ENCODE data around the gene KCNA3.
"Not testable (repeated sequence)": the region's sequence is repeated elsewhere in the genome, so short reads cannot be mapped to it uniquely, and the experiment has no call there.

Gene KCNA3

DNA sequence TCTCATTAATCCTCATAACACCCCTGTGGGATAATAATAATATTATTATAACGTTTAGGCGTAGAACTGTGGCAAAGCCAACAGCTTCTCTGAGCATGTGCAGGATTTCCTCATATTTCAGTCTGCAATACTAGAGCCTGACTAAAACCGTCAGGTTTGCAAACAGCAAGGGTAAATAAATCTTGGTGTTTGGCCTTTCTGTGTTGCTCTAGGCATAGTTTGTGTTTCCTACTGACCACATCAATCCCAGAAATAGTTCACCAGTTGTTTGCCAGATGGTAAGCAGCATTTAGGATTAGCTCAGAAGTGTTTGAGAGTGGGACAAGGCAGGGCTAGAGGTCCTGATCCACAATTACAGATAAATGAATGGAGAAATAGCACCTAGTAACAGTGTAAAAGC lies 2.8 kb upstream of the KCNA3 start:
- no peak for DNase-seq (ENCODE audit: low spot score)

GRCh38 chr1:110676970-110677369 lies 2.2 kb upstream of the KCNA3 start:
- no peak for DNase-seq (ENCODE audit: low spot score)

GRCh38 chr1:110675060-110675791 lies 486 bp upstream of the KCNA3 start:
- no peak for DNase-seq (ENCODE audit: low spot score)

DNA sequence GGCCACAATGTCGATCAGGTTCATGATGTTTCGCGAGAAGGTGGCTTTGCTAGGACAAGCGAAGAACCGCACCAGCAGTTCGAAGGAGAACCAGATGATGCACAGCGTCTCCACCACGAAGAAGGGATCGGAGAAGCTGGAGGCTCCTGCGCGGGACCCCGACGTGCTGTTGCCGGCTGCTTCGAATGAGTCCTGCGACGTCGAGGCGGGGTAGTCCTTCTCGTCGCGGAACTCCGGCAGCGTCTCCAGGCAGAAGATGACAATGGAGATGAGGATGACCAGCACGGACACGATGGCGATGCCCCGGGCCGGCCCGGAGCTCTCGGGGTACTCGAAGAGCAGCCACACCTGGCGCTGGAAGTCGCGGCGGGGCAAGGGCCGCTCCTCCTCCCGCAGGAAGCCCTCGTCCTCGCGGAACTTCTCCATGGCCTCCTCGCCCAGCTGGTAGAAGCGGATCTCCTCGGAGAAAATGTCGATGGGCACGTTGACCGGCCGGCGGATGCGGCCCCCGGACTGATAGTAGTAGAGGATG lies 869 bp downstream of the KCNA3 start:
- no peak for DNase-seq (ENCODE audit: low spot score)

GRCh38 chr1:110673197-110673701 lies 1.5 kb downstream of the KCNA3 start:
- no peak for DNase-seq (ENCODE audit: low spot score)

DNA sequence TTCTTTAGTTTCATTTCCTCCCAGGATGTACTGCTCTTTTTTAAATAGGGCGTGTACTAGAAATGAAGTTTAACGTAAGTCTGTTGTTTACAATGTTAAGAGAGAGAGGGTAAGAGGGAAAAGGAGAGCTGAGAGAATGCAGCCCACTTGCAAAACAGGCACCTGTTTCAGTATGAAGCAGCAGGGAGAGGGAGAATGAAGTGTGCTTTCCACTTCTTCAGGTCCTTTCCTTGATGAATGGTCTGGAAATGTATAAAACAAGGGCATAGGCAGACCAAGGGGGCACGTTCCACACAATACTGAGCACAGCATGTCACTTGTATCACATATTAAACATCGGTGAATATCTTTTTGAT lies 2.0 kb downstream of the KCNA3 start:
- no peak for DNase-seq (ENCODE audit: low spot score)

DNA sequence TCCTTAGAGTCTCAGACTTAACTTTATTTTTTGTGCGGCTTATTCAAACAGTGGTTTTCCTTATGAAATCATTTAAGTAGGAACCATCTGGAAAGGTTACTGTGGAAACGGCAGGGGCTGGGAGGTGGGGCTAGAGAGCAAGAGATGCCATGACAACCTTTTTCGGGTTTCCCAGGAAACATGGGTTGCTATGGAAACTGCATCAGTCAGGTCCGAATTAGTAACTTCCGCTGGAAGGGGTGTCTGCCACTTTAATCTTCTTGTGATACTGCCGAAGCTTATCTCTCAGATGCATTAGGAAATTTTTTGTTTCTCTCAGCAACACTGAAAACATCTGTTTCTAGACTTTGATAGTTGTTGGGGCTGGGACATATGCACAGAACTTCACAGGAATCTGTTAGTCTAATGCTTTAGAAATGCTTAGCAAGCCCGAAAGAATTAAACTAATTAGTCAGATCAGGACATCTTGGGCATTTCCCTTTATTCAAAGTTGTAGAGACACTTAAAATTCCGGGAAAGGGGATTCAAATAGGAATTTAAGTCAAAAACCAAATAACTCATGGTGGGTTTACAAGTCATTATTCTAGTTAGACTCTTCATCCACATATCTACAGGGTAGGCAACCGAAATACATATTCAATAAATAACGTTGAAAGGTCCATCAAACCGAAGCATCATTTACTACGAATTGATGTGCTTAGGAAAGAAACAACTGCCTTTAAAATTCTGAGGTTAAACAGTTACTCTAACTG lies 2.6 kb downstream of the KCNA3 start:
- DNase-seq (ENCODE audit: low spot score): no peak

- no peak for DNase-seq (ENCODE audit: low spot score)
These were observed 3.4 kb downstream of the KCNA3 start for GRCh38 chr1:110671361-110671760.

DNA sequence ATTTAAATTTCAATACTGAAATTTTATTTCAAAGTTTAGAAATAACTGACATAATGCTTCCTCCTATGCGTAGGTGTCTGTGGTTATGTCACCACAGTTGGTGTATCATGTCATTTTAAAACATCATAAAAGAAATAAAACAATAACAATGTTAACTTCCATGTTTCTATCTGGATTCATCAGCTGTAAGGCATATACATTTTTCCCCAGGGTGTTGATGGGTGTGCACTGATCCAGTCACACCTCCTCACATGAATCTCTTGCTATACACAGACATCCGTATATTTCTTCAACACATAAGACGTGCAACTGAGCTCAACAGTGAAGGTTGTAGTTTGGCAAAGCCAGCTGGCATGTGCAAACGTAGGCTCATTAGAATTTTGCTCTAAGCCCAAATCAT lies 6.2 kb downstream of the KCNA3 start:
- DNase-seq (ENCODE audit: low spot score): no peak

- no peak for DNase-seq (ENCODE audit: low spot score)
These were observed 7.0 kb downstream of the KCNA3 start for GRCh38 chr1:110667776-110668175.

DNA sequence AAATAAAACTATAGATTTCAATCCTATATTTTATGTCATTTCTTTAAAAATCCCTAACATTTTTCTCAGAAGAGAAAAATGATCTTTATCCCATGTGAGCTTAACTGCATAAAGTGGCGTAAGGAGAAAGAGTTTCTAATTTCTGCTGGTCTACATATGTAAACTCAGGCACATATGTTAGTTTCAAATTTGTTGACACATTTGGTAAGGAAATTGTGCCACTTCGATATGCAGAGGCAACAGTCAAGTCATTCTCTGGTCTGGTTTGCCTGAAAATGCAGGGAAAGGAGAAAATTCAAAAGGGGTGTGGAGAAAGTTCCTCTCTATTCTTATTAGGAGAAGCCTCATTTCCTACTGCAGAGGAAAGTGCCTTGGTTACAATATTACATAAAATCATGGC lies 11.5 kb downstream of the KCNA3 start:
- DNase-seq (ENCODE audit: low spot score): no peak

DNA sequence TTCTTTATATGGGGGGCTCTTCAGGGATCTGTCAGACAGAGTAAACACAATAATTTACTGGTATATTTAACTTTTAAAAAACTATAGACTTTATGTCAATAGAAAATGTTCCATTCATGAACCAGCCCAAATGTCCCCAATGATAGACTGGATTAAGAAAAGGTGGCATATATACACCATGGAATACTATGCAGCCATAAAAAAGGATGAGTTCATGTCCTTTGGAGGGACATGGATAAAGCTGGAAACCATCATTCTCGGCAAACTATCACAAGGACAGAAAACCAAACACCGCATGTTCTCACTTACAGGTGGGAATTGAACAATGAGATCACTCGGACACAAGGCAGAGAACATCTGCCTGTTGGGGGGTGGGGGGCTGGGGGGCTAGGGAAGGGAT lies 15.2 kb downstream of the KCNA3 start:
- DNase-seq (ENCODE audit: low spot score): not testable (repeated sequence)

- DNase-seq (ENCODE audit: low spot score): no peak
These were observed 17.4 kb downstream of the KCNA3 start for GRCh38 chr1:110657351-110657750.

DNA sequence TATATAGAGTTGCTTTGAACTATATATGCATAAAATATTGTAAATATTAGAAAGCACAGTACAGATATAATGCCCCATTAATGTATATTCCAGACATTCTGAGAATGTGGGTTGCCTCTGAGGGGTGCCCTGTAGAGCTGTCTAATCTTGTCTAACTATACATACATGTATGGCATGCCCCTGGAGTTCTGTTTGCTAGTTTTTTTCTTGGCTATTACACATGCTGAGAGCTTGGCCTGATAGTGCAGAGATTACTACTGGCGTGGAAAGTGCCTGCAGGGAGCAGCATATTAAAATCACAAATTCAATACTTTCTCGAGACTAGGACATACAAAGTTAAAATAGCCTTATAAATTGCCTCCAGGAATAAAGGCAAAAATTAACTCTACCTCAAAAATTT lies 24.1 kb downstream of the KCNA3 start:
- DNase-seq (ENCODE audit: low spot score): no peak

DNA sequence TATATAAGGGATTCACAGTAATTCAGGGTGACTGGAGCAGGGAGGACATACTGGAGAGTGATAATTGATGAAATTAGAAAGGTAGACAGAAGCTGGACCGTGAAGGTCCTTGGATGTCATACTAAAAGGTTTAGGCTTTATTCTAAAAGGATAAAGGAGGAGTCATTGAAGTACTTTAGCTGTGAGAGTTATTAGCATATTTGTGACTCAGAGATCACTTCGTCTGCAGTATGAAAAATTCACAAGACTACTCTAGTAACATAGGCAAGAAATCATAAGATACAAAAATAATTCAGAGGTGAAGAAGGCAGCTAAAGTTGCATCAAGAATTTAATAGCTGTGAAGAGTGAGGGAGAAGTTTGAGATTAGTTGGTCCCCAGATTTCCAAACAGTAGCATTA lies 26.3 kb downstream of the KCNA3 start:
- no peak for DNase-seq (ENCODE audit: low spot score)

DNA sequence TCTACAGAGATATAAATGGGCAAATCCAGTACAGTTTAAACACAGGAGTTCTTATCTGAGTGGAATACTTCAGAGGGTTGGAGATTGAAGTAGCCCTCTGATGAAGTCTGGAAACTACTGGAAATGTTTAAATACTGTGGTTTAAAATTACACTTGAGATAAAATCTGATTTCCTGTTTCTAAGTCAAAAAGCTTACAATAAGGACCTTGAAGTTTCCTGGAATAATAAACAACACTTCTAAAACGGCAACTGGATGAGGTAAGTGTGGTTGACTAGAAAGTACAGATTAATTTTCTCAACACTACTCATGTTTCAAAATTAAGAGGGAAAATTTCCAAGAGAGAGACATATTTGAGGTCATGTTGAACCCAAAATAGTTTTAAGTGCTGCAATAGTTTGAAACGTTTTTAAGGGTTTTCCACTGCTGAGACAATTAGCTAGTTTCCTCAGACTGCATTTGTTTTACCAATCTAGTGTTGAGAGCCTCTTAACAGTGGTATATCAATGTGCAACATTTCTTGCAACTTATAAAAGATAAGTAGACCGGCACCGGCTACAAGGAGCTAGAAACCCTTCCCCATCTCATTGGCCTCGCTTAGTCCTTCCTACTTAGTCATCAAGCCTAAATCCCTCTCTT lies 27.4 kb downstream of the KCNA3 start:
- no peak for DNase-seq (ENCODE audit: low spot score)

- no peak for DNase-seq (ENCODE audit: low spot score)
These were observed 28.7 kb downstream of the KCNA3 start for GRCh38 chr1:110645821-110646735.

DNA sequence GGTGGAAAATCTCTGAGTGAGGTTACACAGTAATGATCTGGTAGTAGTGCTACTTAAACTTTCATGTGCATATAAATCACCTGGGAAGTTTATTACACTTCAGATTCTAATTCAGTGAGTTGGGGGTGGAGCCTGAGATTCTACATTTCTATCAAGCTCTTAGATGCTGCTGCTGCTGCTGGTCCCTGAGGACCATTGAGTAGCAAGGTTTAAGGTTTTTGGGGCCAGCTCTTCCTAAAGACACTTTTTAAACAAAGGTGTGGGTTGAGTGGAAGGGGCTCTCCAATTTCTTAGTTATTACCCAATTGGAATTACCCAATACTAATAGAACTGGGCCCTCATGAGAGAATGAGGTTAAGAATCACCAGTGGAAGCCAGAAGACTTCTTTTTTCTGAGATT lies 29.5 kb downstream of the KCNA3 start:
- DNase-seq (ENCODE audit: low spot score): no peak

GRCh38 chr1:110643879-110644472 lies 30.8 kb downstream of the KCNA3 start:
- DNase-seq (ENCODE audit: low spot score): no peak

- no peak for DNase-seq (ENCODE audit: low spot score)
These were observed 34.9 kb downstream of the KCNA3 start for GRCh38 chr1:110639724-110640386.

DNA sequence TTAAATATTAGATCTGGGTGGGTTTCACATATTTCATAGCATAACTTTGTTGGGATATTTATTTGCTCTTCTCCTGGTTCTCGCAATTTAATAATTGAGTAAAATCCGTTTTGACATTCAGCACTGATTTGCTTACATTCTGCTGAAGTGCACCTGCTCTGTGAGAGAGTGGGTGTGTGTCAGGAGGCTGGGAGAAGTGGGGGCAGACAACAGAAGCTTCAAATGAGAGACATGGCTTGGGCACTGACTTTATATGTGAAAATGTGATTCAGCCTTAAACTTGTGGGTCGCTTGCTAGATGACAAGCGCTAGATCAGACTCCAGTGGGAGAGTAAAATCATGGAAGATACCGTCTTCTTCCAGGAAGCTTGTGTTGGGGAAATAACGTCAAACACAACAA lies 36.2 kb downstream of the KCNA3 start:
- no peak for DNase-seq (ENCODE audit: low spot score)
